Lower leg skin (tissue), 3 donors: ENCODE measurements around the gene C9orf152.

Experiments
- POLR2A ChIP-seq, 2 donors: fragments of 450-650 bp; IDR thresholded peaks; one replicate each; pipeline ENCODE4 v1.6.1; 2016 to 2017; ENCODE audit warnings: antibody characterized with exemption in 2 of 2, mild to moderate bottlenecking in 1 of 2, moderate library complexity in 1 of 2
- TF ChIP-seq, protein P1 (sequence below), 3 donors: fragments of 450-650 bp; IDR thresholded peaks; one replicate each; pipeline ENCODE4 v1.5.1; 2016; ENCODE audit warnings: antibody characterized with exemption in 3 of 3, mild to moderate bottlenecking in 3 of 3, moderate library complexity in 2 of 3

DNA sequence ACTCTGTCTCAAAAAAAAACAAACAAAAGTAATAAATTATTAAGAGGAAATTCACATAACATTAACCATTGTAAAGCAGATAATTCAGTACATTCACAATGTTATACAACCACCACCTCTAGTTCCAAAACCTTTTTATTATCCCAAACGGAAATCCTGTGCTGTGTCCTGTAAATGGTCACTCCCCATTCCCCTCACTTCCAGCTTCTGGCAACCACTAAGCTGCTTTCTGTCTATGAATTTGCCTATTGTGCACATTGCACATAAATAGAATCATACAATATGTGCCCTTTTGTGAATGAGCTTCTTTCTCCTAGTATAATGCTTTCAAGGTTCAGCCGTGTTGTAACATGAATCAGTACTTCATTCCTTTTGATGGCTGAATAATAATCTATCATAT, 20.8 kb downstream of the C9orf152 start:
- no peak for TF ChIP-seq POLR2A (IDR thresholded peaks at IDR 0.05)
- TF ChIP-seq, protein P1, sequence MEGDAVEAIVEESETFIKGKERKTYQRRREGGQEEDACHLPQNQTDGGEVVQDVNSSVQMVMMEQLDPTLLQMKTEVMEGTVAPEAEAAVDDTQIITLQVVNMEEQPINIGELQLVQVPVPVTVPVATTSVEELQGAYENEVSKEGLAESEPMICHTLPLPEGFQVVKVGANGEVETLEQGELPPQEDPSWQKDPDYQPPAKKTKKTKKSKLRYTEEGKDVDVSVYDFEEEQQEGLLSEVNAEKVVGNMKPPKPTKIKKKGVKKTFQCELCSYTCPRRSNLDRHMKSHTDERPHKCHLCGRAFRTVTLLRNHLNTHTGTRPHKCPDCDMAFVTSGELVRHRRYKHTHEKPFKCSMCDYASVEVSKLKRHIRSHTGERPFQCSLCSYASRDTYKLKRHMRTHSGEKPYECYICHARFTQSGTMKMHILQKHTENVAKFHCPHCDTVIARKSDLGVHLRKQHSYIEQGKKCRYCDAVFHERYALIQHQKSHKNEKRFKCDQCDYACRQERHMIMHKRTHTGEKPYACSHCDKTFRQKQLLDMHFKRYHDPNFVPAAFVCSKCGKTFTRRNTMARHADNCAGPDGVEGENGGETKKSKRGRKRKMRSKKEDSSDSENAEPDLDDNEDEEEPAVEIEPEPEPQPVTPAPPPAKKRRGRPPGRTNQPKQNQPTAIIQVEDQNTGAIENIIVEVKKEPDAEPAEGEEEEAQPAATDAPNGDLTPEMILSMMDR (IDR thresholded peaks at IDR 0.05), result no peak
